Measurements from ENCODE around the gene RASL12.

Gene RASL12

DNA sequence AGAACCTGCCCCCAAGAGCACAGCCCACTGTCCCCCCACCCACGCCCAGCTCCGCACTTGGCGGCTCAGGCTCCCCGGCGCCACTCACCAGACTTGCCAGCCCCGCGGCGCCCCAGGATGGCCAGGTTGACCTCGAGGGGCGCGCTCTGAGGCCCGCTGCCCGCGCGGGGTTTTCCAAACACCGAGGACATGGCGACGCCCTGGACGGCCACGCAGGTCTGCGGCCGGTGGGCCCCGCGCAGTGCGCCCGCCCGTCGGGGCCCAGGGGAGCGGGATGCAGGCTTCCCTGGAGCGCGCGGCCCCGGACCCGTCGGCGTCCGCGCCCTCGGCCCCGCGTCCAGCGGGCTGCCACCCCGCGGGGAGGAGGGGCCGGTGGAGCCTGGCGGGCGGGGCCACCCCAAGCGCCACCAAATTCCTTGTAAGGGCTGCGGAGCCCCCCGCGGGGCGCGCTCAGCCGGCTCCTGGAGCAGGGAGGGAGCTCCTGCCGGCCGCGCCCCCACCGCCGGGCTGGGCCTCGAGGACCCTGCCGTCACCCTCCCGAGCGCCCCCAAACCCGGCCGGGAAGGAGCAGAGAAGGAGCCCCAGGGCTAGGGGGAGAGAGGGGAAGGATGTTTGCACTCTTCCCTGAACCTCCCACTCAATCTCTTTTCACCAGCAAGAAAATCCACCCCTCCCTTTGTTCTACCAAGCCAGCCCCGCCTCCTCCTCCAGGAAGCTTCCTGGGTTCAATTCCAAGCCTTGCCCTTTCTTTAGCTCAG lies at the start of gene RASL12:
TSS of gene RASL12 (minus strand) at position 347 of the 758 bp plus-strand sequence. CDS start at position 191, 156 bp downstream.
- DNase-seq (ENCODE audit: low read depth) = no peak
- no peak within 1 kb of the TSS for H3K4me3 ChIP-seq (ENCODE audit: low read depth, low read length)

GRCh38 chr15:65115542-65115941 lies 47.8 kb upstream of the RASL12 start:
- TF ChIP-seq, protein P1, sequence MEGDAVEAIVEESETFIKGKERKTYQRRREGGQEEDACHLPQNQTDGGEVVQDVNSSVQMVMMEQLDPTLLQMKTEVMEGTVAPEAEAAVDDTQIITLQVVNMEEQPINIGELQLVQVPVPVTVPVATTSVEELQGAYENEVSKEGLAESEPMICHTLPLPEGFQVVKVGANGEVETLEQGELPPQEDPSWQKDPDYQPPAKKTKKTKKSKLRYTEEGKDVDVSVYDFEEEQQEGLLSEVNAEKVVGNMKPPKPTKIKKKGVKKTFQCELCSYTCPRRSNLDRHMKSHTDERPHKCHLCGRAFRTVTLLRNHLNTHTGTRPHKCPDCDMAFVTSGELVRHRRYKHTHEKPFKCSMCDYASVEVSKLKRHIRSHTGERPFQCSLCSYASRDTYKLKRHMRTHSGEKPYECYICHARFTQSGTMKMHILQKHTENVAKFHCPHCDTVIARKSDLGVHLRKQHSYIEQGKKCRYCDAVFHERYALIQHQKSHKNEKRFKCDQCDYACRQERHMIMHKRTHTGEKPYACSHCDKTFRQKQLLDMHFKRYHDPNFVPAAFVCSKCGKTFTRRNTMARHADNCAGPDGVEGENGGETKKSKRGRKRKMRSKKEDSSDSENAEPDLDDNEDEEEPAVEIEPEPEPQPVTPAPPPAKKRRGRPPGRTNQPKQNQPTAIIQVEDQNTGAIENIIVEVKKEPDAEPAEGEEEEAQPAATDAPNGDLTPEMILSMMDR (IDR thresholded peaks at IDR 0.05; ENCODE audit: control insufficient read depth, extremely low read depth, insufficient read depth) = no peak
- no peak overlapping the region for H3K4me3 ChIP-seq (ENCODE audit: low read depth, low read length)
- DNase-seq (ENCODE audit: low read depth) = no peak

More for the DNA sequence above, at the start of gene RASL12:
- TF ChIP-seq, protein P1 (IDR thresholded peaks at IDR 0.05; ENCODE audit: control insufficient read depth, extremely low read depth, insufficient read depth) = no peak

GRCh38 chr15:65115086-65115485 lies 47.3 kb upstream of the RASL12 start, which contains the start of gene UBAP1L:
TSS of gene UBAP1L (minus strand) at chr15:65115200. CDS start at chr15:65106215, 8,985 bp downstream.
- TF ChIP-seq, protein P1 (IDR thresholded peaks at IDR 0.05; ENCODE audit: control insufficient read depth, extremely low read depth, insufficient read depth) = no peak
- no peak within 1 kb of the TSS for H3K4me3 ChIP-seq (ENCODE audit: low read depth, low read length)
- no peak for DNase-seq (ENCODE audit: low read depth)

DNA sequence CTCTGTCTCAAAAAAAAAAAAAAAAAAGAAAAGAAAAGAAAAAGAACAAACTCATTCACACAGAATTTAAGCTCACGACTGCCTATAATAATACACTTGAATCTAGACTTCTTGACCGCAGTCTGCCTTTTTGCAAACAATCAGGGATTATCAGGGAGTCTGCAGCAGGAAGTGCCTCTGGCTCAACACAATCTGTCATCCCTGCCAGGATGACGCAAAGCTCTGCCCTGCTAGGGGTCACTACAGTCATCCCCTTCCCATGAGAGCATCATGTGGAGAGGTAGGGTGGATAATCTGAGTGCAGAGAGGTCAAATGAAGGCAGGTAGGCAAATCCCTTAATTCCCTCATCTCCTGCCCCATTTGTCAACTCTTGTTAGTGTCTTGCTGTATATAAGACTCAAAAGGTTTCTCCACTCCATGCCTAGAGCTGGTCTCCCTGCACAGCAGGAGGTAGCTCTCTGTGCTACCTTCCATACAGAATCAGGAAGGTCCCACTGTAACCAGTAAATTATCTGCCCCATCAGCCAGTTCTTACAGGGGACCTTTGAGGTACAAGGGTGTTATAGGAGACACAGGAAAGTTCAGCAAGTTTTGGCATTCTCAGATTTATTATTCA lies 43.0 kb upstream of the RASL12 start:
- H3K4me3 ChIP-seq (ENCODE audit: low read depth, low read length) = no peak overlapping the region
- DNase-seq (ENCODE audit: low read depth) = no peak
- TF ChIP-seq, protein P1 (IDR thresholded peaks at IDR 0.05; ENCODE audit: control insufficient read depth, extremely low read depth, insufficient read depth) = no peak

DNA sequence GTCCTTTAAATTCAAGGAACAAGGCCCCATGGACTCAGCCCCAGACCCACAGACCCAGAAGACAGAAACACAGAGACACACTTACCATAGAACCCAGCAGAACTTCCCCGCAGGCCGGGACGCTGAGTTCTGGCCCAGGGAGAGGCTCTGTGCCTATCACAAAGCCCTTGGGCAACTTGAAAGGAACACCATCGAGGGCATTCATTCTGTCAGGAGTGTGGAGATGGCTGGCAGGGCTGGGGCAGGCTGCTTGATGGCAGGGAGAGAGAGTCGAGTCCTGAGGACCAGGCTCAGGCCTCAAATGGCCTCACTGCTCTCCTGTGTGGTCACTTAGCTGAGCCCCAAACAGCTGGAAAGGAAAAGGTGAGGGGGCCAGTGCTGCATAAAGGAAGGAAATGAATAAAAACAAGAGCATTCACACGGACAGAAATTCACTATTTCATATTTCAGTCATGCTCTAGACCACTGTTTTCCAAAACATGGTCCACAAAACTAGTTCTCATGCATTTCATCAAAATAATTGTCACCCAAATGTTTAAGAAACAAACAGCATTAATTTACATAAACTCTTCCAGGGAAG lies 38.3 kb upstream of the RASL12 start:
- no peak overlapping the region for H3K4me3 ChIP-seq (ENCODE audit: low read depth, low read length)
- TF ChIP-seq, protein P1 (IDR thresholded peaks at IDR 0.05; ENCODE audit: control insufficient read depth, extremely low read depth, insufficient read depth) = no peak
- DNase-seq (ENCODE audit: low read depth) = no peak

DNA sequence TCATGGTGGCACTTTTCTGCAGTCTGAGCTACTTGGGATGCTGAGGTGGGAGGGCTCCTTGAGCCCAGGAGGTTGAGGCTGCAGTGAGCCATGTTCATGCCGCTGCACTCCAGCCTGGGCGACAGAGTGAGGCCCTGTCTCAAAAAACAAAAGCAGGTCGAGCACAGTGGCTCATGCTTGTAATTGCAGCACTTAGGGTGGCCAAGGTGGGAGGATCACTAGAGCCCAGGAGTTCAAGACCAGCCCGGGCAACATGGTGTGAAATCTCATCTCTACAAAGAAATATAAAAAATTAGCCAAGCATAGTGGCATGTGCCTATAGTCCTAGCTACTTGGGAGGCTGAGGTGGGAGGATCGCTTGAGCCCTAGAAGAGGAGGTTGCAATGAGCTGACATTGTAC lies 37.2 kb upstream of the RASL12 start:
- no peak overlapping the region for H3K4me3 ChIP-seq (ENCODE audit: low read depth, low read length)
- DNase-seq (ENCODE audit: low read depth) = no peak
- TF ChIP-seq, protein P1 (IDR thresholded peaks at IDR 0.05; ENCODE audit: control insufficient read depth, extremely low read depth, insufficient read depth) = no peak
